Activated CD4-positive, alpha-beta T cell treated with anti-CD3 and anti-CD28 coated beads, Interleukin-2, amount 50 U/mL, for 16 hours (primary cell): Measurements from ENCODE around the gene PRICKLE4.

Experiments used
- DNase-seq: peaks from one replicate; pipeline ENCODE4 v3.0.0-alpha.2; 2020

Gene PRICKLE4

DNA sequence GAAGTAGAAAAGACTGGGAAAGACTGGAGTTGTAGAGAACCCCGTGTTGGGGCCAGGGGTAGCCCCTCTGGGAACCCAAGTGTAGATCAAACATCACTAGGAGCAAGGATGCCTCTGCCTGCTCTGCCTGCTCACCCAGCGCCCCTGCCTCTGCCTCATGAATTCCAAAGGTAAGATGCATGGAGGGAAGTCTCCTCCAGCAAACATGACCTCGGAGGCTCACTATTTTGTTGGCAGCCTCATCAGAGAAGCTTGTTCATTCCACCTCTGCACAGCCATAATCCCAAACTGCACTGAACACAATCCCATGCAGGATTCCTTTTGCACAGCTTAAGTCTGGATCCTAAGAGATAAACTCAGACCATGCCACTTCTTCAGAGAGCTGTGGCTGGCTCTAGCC, 5.7 kb upstream of the PRICKLE4 start:
- DNase-seq = no peak

DNA sequence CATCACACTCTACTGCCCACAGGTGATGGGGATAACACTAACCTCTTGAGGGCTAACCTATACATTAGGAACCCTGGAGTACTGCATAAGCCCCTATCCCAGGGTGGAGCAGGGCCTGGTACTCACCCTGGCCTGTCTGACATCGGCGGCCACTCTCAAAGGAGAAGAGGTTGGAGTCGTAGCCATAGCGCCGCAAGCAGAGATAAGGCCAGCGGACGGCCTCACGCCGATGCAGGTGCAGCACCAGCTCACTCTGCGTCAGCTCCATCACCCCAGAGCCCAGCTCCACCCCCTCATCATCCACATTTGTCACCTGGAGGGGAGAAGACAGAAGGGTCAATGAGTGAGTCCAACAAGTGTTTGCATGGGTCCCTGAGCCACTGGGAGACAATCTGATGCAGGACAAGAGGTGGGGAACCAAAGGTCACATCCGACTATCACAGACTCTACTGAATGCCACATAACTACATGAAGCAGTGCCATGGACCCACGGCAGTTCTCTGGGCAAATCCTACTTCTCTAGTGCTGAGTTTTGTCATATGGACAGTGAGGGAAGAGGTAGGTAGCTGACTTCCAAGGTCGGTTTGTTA, 5.2 kb upstream of the PRICKLE4 start:
- DNase-seq = no peak

DNA sequence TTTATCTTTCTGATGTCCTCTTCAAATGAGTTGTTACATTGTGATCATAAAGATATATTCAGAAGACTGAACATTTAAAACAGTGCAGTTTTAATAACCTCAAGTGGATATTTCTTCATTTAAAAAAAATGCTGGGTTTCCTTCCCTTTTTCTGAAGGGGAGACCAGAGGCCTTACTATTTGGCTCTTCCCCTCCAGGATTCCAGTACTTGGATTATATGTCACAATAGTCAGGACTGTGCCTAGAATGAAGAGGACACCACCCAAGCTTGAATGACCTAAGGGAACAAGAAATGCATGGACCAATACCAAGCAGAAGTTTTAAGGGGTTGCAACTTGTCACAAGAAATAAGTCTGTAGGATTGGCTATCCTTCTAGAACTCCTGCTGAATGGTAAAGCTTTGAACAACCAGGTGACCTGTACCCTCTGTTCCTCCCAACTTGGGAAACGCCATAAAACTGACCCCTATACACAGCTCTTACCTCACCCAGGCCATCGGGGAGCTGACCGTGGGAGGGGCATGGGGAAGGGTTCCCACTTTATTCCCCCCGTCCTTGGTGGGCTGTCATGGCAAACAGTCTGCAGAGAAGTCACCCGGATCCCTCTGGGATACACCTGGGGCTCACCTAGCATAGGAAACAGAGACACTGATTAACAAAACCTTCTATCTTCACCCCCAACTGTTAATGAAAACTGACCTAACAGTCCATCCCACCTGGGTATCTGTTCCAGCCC, 2.9 kb upstream of the PRICKLE4 start:
- no peak for DNase-seq

DNA sequence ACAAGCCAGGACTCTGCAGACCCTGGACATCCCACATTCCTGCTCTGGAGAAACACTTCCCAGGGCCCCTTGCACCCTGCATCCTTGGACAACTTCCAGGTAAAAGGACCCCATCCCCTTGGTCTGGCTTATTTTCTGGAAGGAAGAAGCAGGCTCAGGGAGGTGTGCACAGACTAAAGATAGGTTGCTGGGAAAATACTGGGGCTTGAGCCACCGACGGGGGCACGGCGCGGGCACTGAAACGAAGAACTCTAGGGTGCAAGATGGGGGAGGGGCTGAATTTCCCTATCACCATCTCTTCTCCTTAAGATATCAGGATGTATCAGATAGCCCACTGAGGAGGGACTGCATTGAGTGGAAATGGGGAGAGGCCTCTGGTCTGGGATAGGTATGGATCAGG, 1.7 kb upstream of the PRICKLE4 start:
- DNase-seq = no peak

DNA sequence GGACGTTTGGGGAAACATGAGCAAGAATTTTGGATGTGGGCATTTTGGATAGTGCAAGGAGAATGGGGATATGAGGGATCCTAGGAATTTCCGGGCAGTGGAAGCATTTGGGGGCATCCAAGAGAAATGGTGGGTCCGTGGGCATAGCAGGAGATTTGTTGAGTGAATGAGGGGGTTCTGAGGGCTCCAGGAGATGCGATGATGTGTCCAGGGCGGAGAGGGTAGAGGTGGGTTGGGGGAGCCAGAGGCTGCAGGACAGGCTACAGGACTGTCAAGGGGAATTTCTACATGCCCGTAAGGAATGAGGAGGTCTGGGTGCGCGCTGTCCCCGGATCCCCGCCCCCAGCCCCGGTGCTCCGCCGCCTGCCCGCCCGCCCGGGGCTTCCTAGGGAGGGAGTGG, 1.2 kb upstream of the PRICKLE4 start:
- no peak for DNase-seq

DNA sequence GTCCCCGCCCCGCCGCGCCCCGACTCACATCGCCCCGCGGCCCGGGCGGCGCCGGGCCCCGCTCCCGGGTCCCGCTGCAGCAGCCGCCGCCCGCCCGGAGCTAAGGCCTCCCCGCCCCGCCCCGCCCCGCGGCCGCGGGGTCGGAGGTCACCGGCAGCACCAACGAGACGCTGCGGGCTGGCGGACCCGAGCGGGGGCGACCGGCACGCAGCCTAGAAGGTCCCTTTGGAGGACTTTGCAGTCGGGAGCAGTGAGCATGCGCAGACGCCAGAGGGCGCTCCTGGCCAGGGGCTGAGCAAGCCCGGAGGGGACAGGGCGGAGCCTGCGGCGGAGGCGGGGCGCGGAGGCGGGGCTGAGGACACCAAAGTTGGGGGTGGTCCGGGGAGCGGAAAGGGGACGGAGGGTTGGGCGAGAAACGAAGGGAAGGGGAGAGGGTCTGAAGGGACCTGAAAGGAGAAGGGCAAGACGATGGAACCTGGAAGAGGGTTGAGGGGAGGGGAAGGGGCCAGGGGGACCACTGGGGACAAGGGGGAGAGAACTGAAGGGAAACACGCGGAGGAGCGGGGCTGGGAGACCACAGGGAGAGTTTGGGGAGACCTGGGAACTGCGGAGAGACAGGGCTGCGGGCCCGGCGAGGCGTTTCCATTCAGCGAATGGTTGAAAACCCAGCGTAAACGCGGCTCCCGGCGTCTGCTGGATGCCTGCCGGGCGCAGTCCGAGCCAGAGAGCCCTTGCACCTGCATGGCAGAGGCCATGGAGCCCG, 613 bp upstream of the PRICKLE4 start, which contains the start of gene FRS3:
Gene FRS3, minus strand, starts transcription at position 113 of the 763 bp plus-strand sequence. CDS start 2,913 bp downstream, outside the sequence.
- DNase-seq = peak; percentile 99

DNA sequence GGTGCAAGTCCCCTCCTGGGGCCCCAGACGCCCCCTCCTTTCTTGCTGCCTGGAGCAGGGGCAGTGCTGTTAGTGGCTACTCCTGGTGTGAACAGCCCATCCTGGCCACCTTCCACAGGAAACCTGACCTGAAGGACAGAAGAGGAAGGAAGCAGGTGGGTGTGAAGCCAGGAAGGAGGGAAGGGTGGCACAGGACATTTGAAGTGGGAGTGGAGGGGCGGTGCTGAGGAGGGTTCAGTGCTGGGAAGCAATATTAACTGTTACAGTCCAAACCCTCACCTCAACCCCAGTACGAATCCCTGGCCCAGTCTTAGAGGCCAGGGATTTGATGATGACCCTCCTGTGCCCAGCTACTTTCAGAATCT, 766 bp downstream of the PRICKLE4 start:
- no peak for DNase-seq

DNA sequence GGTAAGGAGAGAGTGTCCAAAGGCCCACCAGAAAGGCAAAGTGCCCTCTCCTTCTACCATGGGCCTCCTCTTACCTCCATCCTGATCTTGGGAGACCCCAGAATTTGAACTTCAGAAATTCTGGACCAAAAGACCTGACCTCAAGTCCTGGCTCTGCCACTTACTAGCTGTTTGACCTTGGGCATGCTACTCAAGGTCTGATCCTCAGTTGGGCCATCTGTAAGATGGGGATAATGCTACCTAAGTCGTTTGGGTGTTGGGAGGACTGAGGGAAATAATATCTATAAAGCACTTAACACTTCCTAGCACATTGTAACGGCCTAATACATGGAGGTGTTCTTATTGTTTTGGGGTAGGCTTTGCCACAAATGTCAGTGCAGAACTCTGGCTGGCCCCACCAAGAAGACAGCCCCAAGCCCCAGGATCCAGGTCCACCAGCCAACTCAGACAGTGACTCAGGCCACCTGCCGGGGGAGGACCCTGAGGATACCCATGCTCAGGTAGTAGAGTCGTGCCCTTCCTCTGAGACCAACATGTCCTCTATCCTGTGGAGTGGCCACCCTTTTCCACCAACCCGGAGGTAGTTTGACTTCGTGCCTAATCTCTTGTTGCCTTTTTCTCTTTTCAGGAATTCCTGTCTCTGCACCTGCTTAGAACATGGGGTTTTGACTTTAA, 2.7 kb downstream of the PRICKLE4 start:
- DNase-seq = no peak

DNA sequence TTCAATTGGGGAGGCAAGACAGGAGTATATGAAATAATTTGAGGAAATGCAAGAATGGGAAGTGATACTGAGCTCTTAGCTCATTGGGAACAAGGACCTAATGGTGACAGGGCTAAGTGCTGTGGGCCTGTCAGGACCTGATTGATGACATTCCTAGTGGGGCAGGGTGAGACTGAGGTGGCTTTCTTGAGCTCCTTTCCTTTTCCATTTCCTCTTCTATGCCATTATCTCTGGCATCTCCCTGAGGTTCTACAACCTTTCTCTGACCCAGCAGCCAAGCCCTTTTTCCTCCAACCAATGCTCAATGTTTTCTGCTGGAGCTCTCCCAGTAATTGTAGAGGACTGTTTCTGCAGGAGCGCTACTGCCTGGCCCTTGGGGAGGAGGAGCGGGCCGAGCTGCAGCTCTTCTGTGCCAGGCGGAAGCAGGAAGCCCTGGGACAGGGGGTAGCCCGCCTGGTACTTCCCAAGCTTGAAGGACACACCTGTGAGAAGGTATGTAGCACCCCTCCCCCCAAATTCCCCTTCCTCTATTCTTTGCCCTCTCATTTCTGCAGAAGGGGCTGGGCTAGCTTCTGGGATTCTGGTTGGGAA, 4.1 kb downstream of the PRICKLE4 start:
- no peak for DNase-seq

DNA sequence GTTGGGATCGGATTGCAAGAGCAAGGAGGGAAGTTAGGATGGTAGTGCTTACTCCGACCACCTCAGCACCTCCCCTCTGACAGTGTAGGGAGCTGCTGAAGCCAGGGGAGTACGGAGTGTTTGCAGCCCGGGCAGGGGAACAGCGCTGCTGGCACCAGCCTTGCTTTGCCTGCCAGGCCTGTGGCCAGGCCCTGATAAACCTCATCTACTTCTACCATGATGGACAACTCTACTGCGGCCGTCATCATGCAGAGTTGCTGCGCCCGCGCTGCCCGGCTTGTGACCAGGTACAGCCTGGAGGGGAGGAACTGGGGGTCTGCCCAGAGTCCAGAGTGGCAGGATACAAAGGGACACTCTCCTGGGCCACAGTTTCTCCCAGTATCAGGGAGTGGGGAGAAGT, 4.7 kb downstream of the PRICKLE4 start:
- no peak for DNase-seq

DNA sequence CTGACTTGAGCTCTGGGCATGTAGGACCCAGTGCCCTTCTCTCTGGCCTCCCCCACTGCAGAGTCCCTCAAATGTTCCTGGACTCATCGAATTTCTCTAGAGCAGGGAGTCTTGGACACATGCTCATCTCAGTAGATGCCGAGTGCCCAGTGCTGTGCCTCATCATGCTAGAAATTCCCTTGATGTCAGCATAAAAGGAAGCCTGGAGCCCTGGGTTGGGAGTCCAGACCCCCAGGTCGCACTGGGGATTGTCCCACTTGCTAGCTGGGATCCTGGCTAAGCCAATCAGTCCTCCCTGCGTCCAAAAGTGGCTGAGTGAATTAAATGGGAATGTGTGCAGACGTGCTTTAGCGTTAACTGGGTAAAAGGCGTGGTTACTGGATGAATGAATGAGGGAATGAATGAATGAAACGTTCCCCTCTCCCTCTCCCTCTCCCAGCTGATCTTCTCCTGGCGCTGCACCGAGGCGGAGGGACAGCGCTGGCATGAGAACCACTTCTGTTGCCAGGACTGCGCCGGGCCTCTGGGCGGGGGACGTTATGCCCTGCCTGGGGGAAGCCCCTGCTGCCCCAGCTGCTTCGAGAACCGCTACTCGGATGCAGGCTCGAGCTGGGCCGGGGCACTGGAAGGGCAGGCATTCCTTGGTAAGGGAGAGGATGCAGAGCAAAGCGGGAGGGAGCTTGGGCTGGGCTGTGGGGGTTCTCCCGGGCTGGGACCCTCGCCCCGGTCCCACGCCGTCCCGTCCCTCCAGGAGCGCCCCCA, 5.3 kb downstream of the PRICKLE4 start:
- no peak for DNase-seq

DNA sequence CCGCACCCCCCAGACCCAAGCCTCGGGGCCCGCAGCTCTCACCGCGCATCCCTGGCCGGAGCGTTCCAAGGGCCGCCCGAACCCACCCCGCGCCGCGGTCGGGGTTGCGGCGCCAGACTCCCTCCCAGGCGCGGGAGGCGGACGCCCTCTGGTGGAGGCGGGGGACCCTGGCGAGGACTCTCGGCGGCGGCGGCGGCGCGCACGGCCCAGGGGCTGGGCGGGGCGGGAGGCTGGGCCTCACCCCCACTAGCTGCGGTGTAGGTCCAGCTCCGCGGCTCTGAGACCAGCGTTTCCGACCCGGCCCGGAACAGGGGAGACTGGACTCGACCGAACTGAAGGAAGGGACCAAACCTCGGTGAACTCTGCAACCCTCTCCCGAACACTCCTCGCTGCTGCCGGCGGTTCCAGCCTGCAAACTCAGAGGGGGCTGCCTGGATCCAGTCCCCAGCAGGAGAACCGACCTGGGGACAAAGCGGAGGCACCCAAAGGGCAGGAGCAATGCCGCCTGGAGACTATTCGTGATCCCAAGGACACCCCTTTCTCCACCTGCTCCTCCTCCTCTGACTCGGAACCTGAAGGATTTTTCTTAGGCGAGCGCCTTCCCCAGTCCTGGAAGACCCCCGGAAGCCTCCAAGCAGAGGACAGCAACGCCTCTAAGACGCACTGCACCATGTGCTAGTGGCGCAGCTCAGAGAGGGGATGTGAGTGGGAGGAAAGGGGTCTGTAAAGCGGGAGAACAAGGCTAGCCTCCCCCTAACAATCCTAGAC, 6.1 kb downstream of the PRICKLE4 start:
- peak; percentile 87 for DNase-seq

DNA sequence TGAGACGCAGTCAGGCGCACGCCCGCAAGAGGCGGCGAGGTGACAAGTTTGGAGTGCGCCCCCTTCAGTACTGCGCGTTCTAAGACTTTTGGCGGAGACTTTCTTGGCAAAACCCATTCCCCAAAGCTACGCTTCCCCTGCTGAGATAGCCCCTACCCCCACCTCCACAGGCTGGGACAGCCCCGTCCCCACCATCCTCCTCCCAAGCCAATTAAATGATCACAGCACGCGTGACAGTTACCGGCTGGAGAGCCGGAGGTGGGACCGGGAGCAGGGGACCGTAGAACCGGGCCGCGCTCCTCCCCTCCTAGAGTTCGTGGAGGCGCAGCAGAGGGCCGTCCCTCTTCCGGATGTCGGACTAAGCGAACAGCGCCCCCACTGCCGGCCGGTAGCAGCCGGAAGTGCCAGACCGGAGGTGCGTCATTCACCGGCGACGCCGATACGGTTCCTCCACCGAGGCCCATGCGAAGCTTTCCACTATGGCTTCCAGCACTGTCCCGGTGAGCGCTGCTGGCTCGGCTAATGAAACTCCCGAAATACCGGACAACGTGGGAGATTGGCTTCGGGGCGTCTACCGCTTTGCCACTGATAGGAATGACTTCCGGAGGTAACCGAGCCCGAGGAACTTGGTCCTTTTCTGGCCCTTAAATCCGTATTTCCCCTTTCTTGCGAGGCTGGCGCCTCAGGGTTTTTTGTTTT, 6.8 kb downstream of the PRICKLE4 start, which contains the start of gene TOMM6:
Gene TOMM6, plus strand, starts transcription at position 476 of the 699 bp plus-strand sequence. Its CDS starts 4 bp downstream, at position 480.
- peak; percentile 97 for DNase-seq

DNA sequence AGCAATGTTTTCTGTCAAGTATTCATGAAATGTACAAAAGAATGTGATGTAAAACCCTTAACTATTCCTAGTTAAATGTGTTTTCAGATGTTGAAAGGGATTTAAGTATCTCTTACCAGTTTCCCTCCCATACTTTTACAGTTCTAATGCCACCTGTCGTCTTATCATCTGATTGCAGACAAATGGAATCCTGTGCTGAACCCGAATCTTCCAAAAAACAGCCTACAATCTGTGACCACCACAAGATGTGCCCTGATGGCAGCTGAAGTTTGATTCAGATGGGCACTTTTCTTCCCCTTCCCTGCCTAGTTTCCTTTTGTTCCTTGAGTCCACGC, 8.8 kb downstream of the PRICKLE4 start:
- no peak for DNase-seq

DNA sequence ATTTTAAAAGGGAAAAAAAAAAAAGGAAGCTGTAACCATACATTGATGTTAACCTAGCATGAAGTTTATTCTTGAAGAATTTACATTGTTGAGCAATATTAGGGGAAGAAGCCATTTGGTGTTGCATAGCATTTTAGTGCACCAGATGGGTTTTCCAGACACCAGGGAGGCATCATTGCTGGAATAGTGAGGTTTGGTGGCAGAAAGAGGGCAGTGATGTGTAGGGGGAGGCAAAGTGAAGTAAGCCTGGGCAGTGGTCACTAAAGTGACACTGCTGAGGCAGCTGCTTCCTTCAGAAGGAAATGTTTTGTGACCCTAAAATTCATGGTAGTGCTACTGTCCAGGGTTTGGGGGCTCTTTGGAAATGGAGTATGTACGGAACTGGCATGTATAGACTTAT, 9.5 kb downstream of the PRICKLE4 start:
- no peak for DNase-seq

DNA sequence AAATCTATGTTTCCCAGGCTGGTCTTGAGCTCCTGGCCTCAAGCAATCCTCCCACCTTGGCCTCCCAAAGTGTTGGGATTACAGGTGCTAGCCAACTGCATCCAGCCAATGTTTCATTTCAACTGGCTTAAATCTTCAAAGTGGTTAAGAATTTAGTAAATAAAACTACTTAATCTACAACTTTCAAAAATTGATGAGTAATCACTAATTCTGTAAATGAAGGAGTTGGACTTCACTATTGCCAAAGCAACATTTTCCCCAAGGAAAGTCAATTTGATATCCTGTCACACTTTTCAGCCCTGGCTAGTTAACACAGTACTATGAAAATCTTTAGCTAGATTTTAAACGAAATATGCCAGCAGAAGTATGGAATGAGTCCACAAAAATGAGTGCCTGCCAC, 10.7 kb downstream of the PRICKLE4 start:
- no peak for DNase-seq

DNA sequence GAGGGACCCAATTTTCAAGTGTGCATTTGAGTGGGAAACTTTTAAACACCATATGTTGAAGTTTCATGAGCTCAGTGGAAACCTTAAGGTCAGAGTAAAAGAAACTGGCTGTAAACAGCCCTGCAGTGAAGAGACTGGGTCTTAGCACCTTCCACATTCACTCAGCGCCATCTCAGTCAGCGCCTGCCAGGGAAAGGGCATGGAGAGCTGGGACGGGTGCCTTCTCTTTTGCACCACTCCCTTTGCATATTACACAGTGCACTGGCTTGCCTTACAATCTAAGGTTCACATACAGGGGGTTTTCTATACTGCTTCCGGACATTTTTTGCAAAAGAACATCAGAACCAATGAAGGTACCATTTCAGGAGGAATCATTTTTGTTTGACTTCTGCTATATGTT, 11.4 kb downstream of the PRICKLE4 start:
- no peak for DNase-seq

DNA sequence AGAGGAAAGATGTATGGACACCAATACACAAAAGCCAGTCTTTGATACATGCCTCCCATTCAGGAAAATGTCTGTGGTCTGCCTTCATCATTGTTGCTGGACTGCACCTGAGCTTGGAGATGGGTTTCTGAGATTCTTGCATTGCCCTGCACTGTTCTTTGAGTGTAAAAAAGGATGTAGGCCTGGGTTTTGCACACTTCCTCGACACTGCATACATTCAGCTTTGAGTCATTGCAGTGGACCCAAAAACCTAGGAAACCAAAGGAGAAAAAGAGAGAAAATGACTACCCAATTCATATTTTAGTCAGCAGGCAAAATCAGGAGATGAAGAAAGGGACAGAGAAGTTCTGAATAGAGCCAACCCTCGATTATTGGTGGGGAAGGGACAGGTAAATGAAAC, 15.9 kb downstream of the PRICKLE4 start:
- DNase-seq = peak; percentile 41

DNA sequence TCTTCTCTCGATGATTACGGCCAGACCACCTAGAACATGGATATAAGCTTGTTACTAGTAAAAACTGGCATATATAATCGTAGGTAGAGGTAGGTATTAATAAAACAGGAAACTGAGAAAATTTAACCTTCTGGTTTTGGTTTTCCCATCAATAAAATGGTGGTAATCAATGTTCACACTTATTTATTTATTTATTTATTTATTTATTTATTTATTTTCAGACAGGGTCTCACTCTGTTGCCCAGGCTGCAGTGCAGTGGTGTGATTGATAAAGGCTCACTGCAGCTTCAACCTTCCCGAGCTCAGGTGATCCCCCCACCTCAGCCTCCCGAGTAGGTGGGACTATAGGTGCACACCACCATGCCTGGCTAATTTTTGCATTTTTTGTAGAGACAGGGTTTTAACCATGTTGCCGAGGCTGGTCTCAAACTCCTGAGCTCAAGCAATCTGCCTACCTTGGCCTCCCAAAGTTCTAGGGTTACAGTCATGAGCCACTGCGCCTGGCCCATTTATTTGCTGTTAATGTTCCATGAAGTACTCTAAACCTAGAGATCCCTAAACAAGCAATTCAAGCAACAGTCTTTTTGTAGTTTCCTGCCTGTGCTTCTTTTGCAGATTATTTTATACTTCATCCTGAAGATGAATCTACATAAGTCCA, 18.4 kb downstream of the PRICKLE4 start:
- no peak for DNase-seq

DNA sequence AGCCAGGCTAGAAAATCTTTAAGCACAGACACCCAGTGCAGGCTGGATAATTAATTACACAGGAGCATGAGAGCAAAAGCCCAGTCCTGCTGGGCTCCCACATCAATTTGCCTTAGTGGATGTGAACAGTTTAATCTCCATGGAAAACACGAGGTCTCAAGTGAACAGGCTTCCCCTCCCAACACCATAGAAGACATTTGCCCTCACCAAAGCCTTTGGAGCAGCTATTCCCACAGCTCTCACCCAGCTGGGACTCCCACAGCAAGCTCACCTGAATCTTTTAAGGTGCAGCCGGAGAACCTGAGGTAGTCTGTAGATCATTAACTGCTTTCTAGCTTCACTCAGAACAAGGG, 19.0 kb downstream of the PRICKLE4 start:
- DNase-seq = no peak
